Common myeloid progenitor, CD34-positive (primary cell): ENCODE data around the gene FOXS1.
"Not testable (repeated sequence)": the region's sequence is repeated elsewhere in the genome, so short reads cannot be mapped to it uniquely, and the experiment has no call there.

Experiments
- CTCF ChIA-PET: fragments of 350-600 bp; sonication (Branson Sonifier 250); formaldehyde crosslinking; loops from one replicate; lab custom pipeline; 2021; ENCODE audit warnings: antibody characterized with exemption; lab: Charles Lee
- POLR2A ChIA-PET: fragments of 350-600 bp; sonication (Branson Sonifier 250); formaldehyde crosslinking; loops from one replicate; lab custom pipeline; 2021; ENCODE audit warnings: antibody characterized with exemption; lab: Charles Lee
- DNase-seq, 3 donors: peaks; one replicate each; pipeline versions ENCODE4 v3.0.0 to v3.0.0-alpha.2; 2013
- H3K27ac ChIP-seq, 2 experiments: 1 replicate in 1 of 2; 2 replicates in 1 of 2; pipeline ENCODE4 v1.7.0; 2013; ENCODE audit warnings: inconsistent platforms in 2 of 2, low read length in 2 of 2, mild to moderate bottlenecking in 2 of 2, low read depth in 1 of 2, moderate library complexity in 1 of 2; ENCODE audit not compliant: severe bottlenecking in 2 of 2, insufficient read depth in 1 of 2, poor library complexity in 1 of 2
- H3K27me3 ChIP-seq, 5 experiments: replicated peaks in 2 of 5; 1 replicate in 3 of 5; 2 replicates in 2 of 5; pipeline versions ENCODE4 v1.6.1 to v1.7.0; 2013; ENCODE audit warnings: low read length in 4 of 5, mild to moderate bottlenecking in 2 of 5, moderate library complexity in 2 of 5, inconsistent platforms in 1 of 5; ENCODE audit not compliant: insufficient read depth in 5 of 5, control insufficient read depth in 4 of 5
- H3K36me3 ChIP-seq, 4 experiments: 1 replicate in 2 of 4; 2 replicates in 2 of 4; pipeline versions ENCODE4 v1.6.1 to v1.7.0; 2013; ENCODE audit warnings: low read length in 3 of 4, control low read depth in 1 of 4, mild to moderate bottlenecking in 1 of 4; ENCODE audit not compliant: control insufficient read depth in 4 of 4, insufficient read depth in 4 of 4
- H3K4me1 ChIP-seq, 4 experiments: 1 replicate in 3 of 4; 2 replicates in 1 of 4; pipeline versions ENCODE4 v1.6.1 to v1.7.1; 2013; ENCODE audit warnings: low read length in 3 of 4, mild to moderate bottlenecking in 3 of 4, control low read depth in 1 of 4, inconsistent platforms in 1 of 4, moderate library complexity in 1 of 4; ENCODE audit not compliant: control insufficient read depth in 4 of 4, insufficient read depth in 4 of 4; ENCODE audit errors: control extremely low read depth in 1 of 4
- H3K4me3 ChIP-seq, 7 experiments: 1 replicate in 4 of 7; 2 replicates in 3 of 7; pipeline versions ENCODE4 v1.5.1 to v1.7.0; 2013; ENCODE audit warnings: mild to moderate bottlenecking in 7 of 7, low read length in 6 of 7, moderate library complexity in 6 of 7, inconsistent platforms in 2 of 7, low read depth in 2 of 7, control low read depth in 1 of 7; ENCODE audit not compliant: insufficient read depth in 4 of 7, control insufficient read depth in 1 of 7; ENCODE audit errors: extremely low read depth in 1 of 7
- H3K9me3 ChIP-seq, 5 experiments: 1 replicate in 4 of 5; 2 replicates in 1 of 5; pipeline versions ENCODE4 v1.6.1 to v1.7.1; 2013; ENCODE audit warnings: low read length in 4 of 5, mild to moderate bottlenecking in 2 of 5, inconsistent platforms in 1 of 5, low read depth in 1 of 5, moderate library complexity in 1 of 5; ENCODE audit not compliant: control insufficient read depth in 4 of 5, insufficient read depth in 2 of 5; ENCODE audit errors: control extremely low read depth in 1 of 5
- WGBS: methylation state at CpG from one replicate; pipeline ENCODE4 v1.1.5; 2013; ENCODE audit not compliant: insufficient coverage; 5-methylcytosine and 5-hydroxymethylcytosine counted together

The FOXS1 gene

DNA sequence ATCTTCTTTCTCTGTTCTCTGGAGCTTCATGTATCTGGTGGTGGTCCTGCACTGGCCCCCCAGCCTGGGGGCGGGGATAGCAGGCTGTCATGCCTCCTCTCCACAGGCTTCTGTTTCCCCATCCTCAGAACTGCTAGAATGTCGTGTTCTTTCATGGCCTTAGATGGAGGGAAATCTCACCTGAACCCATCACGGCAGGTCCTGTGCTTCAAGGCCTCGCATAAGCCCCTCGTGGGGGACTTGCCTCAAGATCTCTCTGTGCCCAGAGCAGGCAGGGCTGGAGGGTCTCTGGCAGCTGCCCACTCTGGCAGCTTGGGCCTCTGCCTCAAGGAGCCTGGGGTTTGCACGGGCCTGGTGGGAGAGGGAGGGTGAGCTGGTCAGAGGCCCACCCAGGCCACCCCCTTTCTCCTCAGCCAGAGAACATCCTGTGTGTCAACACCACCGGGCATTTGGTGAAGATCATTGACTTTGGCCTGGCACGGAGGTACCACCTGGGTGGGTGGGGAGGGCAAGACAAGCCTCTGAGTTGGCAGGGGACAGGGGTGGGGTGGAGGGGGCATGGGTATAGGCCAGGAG is 14.9 kb downstream of the FOXS1 start:
- Histone ChIP-seq H3K27me3 (no peaks in the 10 kb centered on the region), H3K36me3 (no peaks in the 10 kb centered on the region), H3K27ac (no peak overlapping the region), H3K4me1 (peaks cover 0 to 35% (median 26%) of the 10 kb centered on the region in 4 experiments), H3K4me3 (no peak overlapping the region), H3K9me3 (no peaks in the 10 kb centered on the region)
- no peak for DNase-seq
- POLR2A ChIA-PET = no interaction called here
- CTCF ChIA-PET = interaction anchor here (0.7 to 1.6 kb wide), 7 partner anchors 7 to 201 kb away, joined by 3 to 6 read pairs (median 4); no protein-coding TSS in a partner anchor
- 92% methylated on average over 5 of the region's 8 CpGs for WGBS

DNA sequence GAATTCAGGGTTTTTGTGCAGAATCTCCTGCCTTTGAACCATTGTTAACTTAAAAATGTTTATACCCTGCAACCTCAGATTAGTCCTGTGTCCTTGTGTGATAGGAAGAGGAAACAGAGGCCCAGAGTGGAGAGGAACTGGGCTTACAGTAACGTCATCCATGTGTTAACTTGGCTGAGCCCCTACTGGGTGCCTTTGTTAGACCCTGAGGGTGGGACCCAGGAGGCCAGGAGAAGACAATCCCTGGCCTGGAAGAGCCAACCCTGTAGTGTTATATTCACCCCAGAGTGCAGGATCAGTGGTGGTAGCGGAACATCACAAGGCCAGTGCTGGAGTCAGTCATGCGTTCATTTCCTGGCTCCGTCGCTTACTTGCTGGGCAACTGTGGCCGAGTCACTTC is 15.7 kb downstream of the FOXS1 start:
- Histone ChIP-seq H3K4me1 (peaks cover 0 to 28% (median 19%) of the 10 kb centered on the region in 4 experiments), H3K27ac (no peak overlapping the region), H3K36me3 (no peaks in the 10 kb centered on the region), H3K27me3 (no peaks in the 10 kb centered on the region), H3K4me3 (no peak overlapping the region), H3K9me3 (no peaks in the 10 kb centered on the region)
- no peak for DNase-seq
- 69% methylated on average over 5 of the region's 6 CpGs for WGBS
- ChIA-PET POLR2A (interaction anchor here (0.5 kb wide), 1 partner anchor 270 kb away, joined by 3 read pairs; no protein-coding TSS in a partner anchor), CTCF (interaction anchor here (0.7 to 1.6 kb wide), 7 partner anchors 8 to 202 kb away, joined by 3 to 5 read pairs (median 4); no protein-coding TSS in a partner anchor)

DNA sequence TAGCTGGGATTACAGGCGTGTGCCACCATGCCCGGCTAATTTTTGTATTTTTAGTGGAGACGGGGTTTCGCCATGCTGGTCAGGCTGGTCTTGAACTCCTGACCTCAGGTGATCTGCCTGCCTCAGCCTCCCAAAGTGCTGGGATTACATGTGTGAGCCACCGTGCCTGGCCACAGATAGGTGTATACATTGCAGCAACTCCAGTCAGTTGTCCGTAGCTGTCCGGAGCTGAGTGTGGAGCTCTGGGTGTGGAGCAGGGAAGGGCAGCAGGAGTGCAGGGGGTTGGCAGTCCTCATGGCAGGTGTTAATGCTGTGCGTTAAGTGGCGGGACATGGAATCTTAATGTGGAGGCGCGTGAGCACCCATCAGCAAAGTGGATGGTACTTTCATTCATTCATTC is 17.4 kb downstream of the FOXS1 start:
- H3K9me3 ChIP-seq, H3K4me3 ChIP-seq, DNase-seq, H3K27ac ChIP-seq, H3K36me3 ChIP-seq, POLR2A ChIA-PET, H3K27me3 ChIP-seq: not testable (repeated sequence)
- WGBS = 98% methylated on average over 3 of the region's 11 CpGs
- H3K4me1 ChIP-seq = peaks cover 0 to 28% (median 18%) of the 10 kb centered on the region in 4 experiments
- CTCF ChIA-PET = interaction anchor here (0.7 to 14.3 kb wide), 3 partner anchors 10 to 1585 kb away, joined by 3 to 131 read pairs (median 4); partner anchors contain the start of gene FOXS1

DNA sequence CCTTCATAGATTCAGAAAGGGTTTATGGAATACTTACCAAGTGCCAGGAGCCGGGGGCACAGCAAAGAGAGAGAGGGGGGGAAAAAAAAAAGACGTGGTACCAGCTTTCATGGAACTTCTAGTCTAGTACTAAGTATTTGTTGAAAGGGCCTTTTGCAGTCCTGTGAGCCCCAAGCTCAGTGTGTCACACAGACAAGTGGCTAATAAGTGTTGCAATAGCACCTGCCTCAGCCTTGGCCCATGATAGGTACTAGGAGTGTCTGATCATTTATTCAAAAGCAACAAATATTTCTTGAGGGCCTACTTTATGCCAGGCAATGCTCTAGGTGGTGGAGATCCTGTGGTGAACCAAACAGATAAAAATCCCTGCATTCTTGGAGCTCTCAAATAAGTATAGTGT is 18.3 kb downstream of the FOXS1 start:
- no peak overlapping the region for H3K4me3 ChIP-seq
- H3K36me3 ChIP-seq = no peaks in the 10 kb centered on the region
- CTCF ChIA-PET = interaction anchor here (1.2 to 14.3 kb wide), 2 partner anchors 11 to 18 kb away, joined by 3 to 131 read pairs; partner anchors contain the start of gene FOXS1
- POLR2A ChIA-PET = interaction anchor here (0.6 kb wide), 1 partner anchor 267 kb away, joined by 4 read pairs; no protein-coding TSS in a partner anchor
- no peaks in the 10 kb centered on the region for H3K27me3 ChIP-seq
- no peaks in the 10 kb centered on the region for H3K9me3 ChIP-seq
- DNase-seq = no peak
- H3K4me1 ChIP-seq = peaks cover 0 to 37% (median 24%) of the 10 kb centered on the region in 4 experiments
- no peak overlapping the region for H3K27ac ChIP-seq
- WGBS = 71% methylated on average over 1 of the region's 2 CpGs

DNA sequence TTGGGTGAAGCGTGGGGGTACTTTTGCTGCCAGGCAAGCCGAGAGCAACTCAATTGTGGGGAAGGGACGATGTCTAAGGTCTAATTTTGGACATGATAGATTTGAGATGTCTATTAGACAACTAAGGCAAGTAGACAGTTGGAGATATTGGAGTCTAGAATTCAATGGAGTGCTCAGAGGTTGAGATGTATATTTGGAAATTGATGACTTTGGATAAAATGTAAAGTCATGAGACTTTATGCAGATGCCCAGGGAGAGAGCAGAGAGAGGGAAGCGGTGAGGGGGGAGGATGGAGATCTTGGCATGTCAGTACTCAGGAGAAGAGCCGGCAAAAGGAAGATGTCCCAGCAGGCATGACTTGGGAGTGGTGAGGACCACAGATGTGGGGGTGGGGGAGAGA is 19.3 kb downstream of the FOXS1 start:
- no peaks in the 10 kb centered on the region for H3K36me3 ChIP-seq
- ChIA-PET CTCF (interaction anchor here (14.3 kb wide), 1 partner anchor 19 kb away, joined by 131 read pairs; the partner anchor contains the start of gene FOXS1), POLR2A (no interaction called here)
- peaks cover 0 to 37% (median 24%) of the 10 kb centered on the region in 4 experiments for H3K4me1 ChIP-seq
- WGBS = 100% methylated on average over 4 of the region's 5 CpGs
- DNase-seq = no peak
- H3K4me3 ChIP-seq = no peak overlapping the region
- H3K27me3 ChIP-seq = no peaks in the 10 kb centered on the region
- no peaks in the 10 kb centered on the region for H3K9me3 ChIP-seq
- no peak overlapping the region for H3K27ac ChIP-seq

DNA sequence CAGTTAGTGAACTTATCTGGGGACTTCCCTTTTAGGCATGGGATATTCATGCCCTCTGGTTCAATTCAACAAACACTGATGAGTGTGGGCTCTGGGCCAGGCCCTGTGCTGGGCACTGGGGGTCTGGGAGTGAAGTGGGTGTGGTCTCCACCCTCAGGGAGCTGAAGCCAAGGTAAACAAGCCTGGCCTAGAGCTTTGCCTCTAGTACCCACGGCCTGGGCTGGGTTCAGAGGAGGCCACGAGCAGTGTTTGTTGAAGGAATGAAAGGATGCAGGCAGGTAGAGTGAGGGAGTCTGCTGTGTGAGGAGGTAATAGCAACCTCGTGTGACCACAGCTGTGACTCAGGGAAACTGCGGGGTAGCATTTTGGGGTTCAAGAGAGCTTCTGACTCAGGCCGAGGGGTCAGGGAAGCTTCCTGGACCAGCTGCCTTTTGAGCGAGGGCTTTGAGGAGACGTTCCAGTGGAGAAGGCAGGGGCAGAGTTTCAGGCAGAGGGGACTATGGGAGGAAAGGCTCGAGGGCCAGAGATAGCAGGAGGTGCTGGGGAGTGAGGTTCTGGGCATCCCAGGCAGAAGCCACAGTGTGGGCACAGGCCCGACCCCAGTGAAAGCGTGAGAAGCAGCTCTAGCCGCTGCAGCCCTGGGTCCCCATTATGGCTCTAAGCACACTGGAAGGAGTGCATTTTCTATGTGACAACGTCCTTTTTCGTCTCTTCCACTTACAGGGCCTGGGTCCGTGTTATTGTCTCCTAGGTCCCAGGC is 20.7 kb downstream of the FOXS1 start:
- Histone ChIP-seq H3K4me3 (no peak overlapping the region), H3K9me3 (no peaks in the 10 kb centered on the region), H3K36me3 (no peaks in the 10 kb centered on the region), H3K27ac (no peak overlapping the region), H3K4me1 (peaks cover 0 to 32% (median 21%) of the 10 kb centered on the region in 4 experiments), H3K27me3 (no peaks in the 10 kb centered on the region)
- ChIA-PET CTCF (interaction anchor here (0.9 to 14.3 kb wide), 9 partner anchors 10 to 267 kb away, joined by 3 to 131 read pairs (median 21); partner anchors contain the start of gene FOXS1), POLR2A (interaction anchor here (0.7 kb wide), 1 partner anchor 207 kb away, joined by 3 read pairs; no protein-coding TSS in a partner anchor)
- DNase-seq = no peak
- 95% methylated on average over 12 of the region's 14 CpGs for WGBS
